ENCODE measurements around the gene ZNF655. TPM values are rescaled to one million over a fixed set of nuclear protein-coding genes. Genes with fewer than 3 reads are reported as not detected.
"Not testable (repeated sequence)": the region's sequence is repeated elsewhere in the genome, so short reads cannot be mapped to it uniquely, and the experiment has no call there.

The ZNF655 gene
- total and polyA plus RNA-seq, 11 donors: 26.8 to 48.0 (median 32.8) TPM

- Histone ChIP-seq H3K9me3 (peaks cover 0 to 97% (median 20%) of the 10 kb centered on the region in 12 donors), H3K36me3 (no peaks in the 10 kb centered on the region), H3K27me3 (no peaks in the 10 kb centered on the region), H3K27ac (no peak overlapping the region), H3K4me1 (no peaks in the 10 kb centered on the region), H3K4me3 (no peak overlapping the region)
- 88 to 95% (median 92%) methylated on average over 5 of the region's 5 CpGs for WGBS, 4 donors
- intact Hi-C loops (cut with DNase I): no loop called here
- no peak for ATAC-seq
- no peak for TF ChIP-seq CTCF (IDR thresholded peaks at IDR 0.05)
- no peak for TF ChIP-seq POLR2A (IDR thresholded peaks at IDR 0.05)
- no peak for DNase-seq
These were observed 17.9 kb upstream of the ZNF655 start for GRCh38 chr7:99540542-99540941.

GRCh38 chr7:99541212-99541611, 17.2 kb upstream of the ZNF655 start:
- H3K36me3 ChIP-seq: no peaks in the 10 kb centered on the region
- no peaks in the 10 kb centered on the region for H3K4me1 ChIP-seq
- H3K27ac ChIP-seq: no peak overlapping the region
- 90 to 94% (median 92%) methylated on average over 9 of the region's 9 CpGs for WGBS, 4 donors
- DNase-seq (no peak), ATAC-seq (no peak)
- intact Hi-C loops (cut with DNase I): no loop called here
- H3K9me3 ChIP-seq: peaks cover 0 to 92% (median 20%) of the 10 kb centered on the region in 12 donors
- no peak overlapping the region for H3K4me3 ChIP-seq
- H3K27me3 ChIP-seq: no peaks in the 10 kb centered on the region
- TF ChIP-seq CTCF (IDR thresholded peaks at IDR 0.05) (no peak), POLR2A (IDR thresholded peaks at IDR 0.05) (no peak)

GRCh38 chr7:99543081-99543671, 15.3 kb upstream of the ZNF655 start:
- H3K36me3 ChIP-seq: peaks cover 0 to 19% (median 9%) of the 10 kb centered on the region in 9 donors
- intact Hi-C loops (cut with DNase I): no loop called here
- DNase-seq (no peak), ATAC-seq (peak in 1 of 4 donors; percentile 44)
- H3K27me3 ChIP-seq: no peaks in the 10 kb centered on the region
- no peak overlapping the region for H3K4me3 ChIP-seq
- 92 to 94% (median 94%) methylated on average over 20 to 34 of the region's 34 CpGs for WGBS, 4 donors
- no peaks in the 10 kb centered on the region for H3K4me1 ChIP-seq
- peaks cover 0 to 92% (median 20%) of the 10 kb centered on the region in 12 donors for H3K9me3 ChIP-seq
- no peak overlapping the region for H3K27ac ChIP-seq
- TF ChIP-seq CTCF (IDR thresholded peaks at IDR 0.05): no peak
- no peak for TF ChIP-seq POLR2A (IDR thresholded peaks at IDR 0.05)

- no peak for DNase-seq
- no peak for TF ChIP-seq CTCF (IDR thresholded peaks at IDR 0.05)
- no peak for TF ChIP-seq POLR2A (IDR thresholded peaks at IDR 0.05)
- Histone ChIP-seq H3K4me1 (no peaks in the 10 kb centered on the region), H3K36me3 (peaks cover 0 to 24% (median 11%) of the 10 kb centered on the region in 9 donors), H3K27me3 (no peaks in the 10 kb centered on the region), H3K4me3 (no peak overlapping the region), H3K9me3 (peaks cover 0 to 91% (median 22%) of the 10 kb centered on the region in 12 donors), H3K27ac (no peak overlapping the region)
- WGBS, 4 donors: 94 to 100% (median 96%) methylated on average over 6 of the region's 6 CpGs
- ATAC-seq: no peak
- intact Hi-C loops (cut with DNase I): no loop called here
These were observed 14.5 kb upstream of the ZNF655 start for GRCh38 chr7:99543916-99544315.

- 96 to 98% (median 98%) methylated on average over 5 of the region's 5 CpGs for WGBS, 4 donors
- H3K27me3 ChIP-seq; intact Hi-C loops (cut with DNase I); H3K4me3 ChIP-seq; ATAC-seq; H3K27ac ChIP-seq; H3K4me1 ChIP-seq; DNase-seq: not testable (repeated sequence)
- Histone ChIP-seq H3K9me3 (peaks cover 0 to 81% (median 18%) of the 10 kb centered on the region in 12 donors), H3K36me3 (peaks cover 0 to 27% (median 11%) of the 10 kb centered on the region in 9 donors)
These were observed 13.1 kb upstream of the ZNF655 start for GRCh38 chr7:99545308-99545707.

- intact Hi-C loops (cut with DNase I); H3K27me3 ChIP-seq; H3K27ac ChIP-seq; DNase-seq; ATAC-seq; H3K4me3 ChIP-seq: not testable (repeated sequence)
- H3K36me3 ChIP-seq: peaks cover 0 to 31% (median 14%) of the 10 kb centered on the region in 9 donors
- H3K4me1 ChIP-seq: peaks cover 0 to 25% (median 13%) of the 10 kb centered on the region in 12 donors
- WGBS, 4 donors: 97 to 100% (median 100%) methylated on average over 1 to 2 of the region's 2 CpGs
- H3K9me3 ChIP-seq: peaks cover 0 to 42% (median 2%) of the 10 kb centered on the region in 12 donors
These were observed 8.9 kb upstream of the ZNF655 start for GRCh38 chr7:99549545-99549944.

All from heart left ventricle (tissue), 16 donors.